ENCODE measurements around the gene KRIT1. TPM values are rescaled to one million over a fixed set of nuclear protein-coding genes. Genes with fewer than 3 reads are reported as not detected.

The KRIT1 gene
- total and polyA plus RNA-seq, 4 experiments from 2014 or later: 7.7 to 80.7 (median 43.7) TPM

GRCh38 chr7:92282221-92282814, 36.6 kb upstream of the KRIT1 start:
- Histone ChIP-seq H3K9me3 (ENCODE audit: control insufficient read depth in 1 of 2, low read length in 2 of 2) (no peaks in the 10 kb centered on the region), H3K27ac (ENCODE audit: low read depth, low read length) (no peak overlapping the region), H3K4me3 (ENCODE audit: low read length in 2 of 2) (no peak overlapping the region), H3K27me3 (ENCODE audit: insufficient read depth, low read length) (no peaks in the 10 kb centered on the region), H3K4me1 (ENCODE audit: insufficient read depth, low read length) (no peaks in the 10 kb centered on the region), H3K36me3 (ENCODE audit: insufficient read depth, low read length) (no peaks in the 10 kb centered on the region)
- Mint-ChIP-seq H3K27me3 (no peaks in the 10 kb centered on the region), H3K4me3 (no peak overlapping the region), H3K4me1 (peaks cover 2 to 21% (median 9%) of the 10 kb centered on the region in 4 donors), H3K36me3 (peaks cover 10 to 17% of the 10 kb centered on the region in 2 donors), H3K27ac (no peak overlapping the region), H3K9me3 (peaks cover 0 to 11% (median 5%) of the 10 kb centered on the region in 8 donors)
- DNase-seq: no peak
- intact Hi-C loops (cut with micrococcal nuclease): no loop called here
- CTCF ChIA-PET (ENCODE audit: partially characterized antibody): interaction anchor here (1.1 kb wide), 1 partner anchor 25 kb away, joined by 3 read pairs; no protein-coding TSS in a partner anchor
- POLR2A ChIA-PET (ENCODE audit: partially characterized antibody): no interaction called here

GRCh38 chr7:92281031-92281430, 35.3 kb upstream of the KRIT1 start:
- H3K4me1 Mint-ChIP-seq: peaks cover 1 to 10% (median 8%) of the 10 kb centered on the region in 4 donors
- POLR2A ChIA-PET (ENCODE audit: partially characterized antibody): no interaction called here
- no peak overlapping the region for H3K27ac ChIP-seq (ENCODE audit: low read depth, low read length)
- H3K4me1 ChIP-seq (ENCODE audit: insufficient read depth, low read length): no peaks in the 10 kb centered on the region
- no peaks in the 10 kb centered on the region for H3K27me3 Mint-ChIP-seq
- intact Hi-C loops (cut with micrococcal nuclease): no loop called here
- no peak overlapping the region for H3K4me3 Mint-ChIP-seq
- H3K27ac Mint-ChIP-seq: no peak overlapping the region
- no peaks in the 10 kb centered on the region for H3K27me3 ChIP-seq (ENCODE audit: insufficient read depth, low read length)
- H3K4me3 ChIP-seq (ENCODE audit: low read length in 2 of 2): no peak overlapping the region
- H3K36me3 Mint-ChIP-seq: peaks cover 10 to 21% of the 10 kb centered on the region in 2 donors
- H3K9me3 Mint-ChIP-seq: peaks cover 0 to 11% (median 5%) of the 10 kb centered on the region in 8 donors
- H3K36me3 ChIP-seq (ENCODE audit: insufficient read depth, low read length): no peaks in the 10 kb centered on the region
- no peaks in the 10 kb centered on the region for H3K9me3 ChIP-seq (ENCODE audit: control insufficient read depth in 1 of 2, low read length in 2 of 2)
- DNase-seq: no peak
- CTCF ChIA-PET (ENCODE audit: partially characterized antibody): no interaction called here

GRCh38 chr7:92279396-92280031, 33.8 kb upstream of the KRIT1 start:
- ChIA-PET CTCF (ENCODE audit: partially characterized antibody) (interaction anchor here (1.8 kb wide), 1 partner anchor 145 kb away, joined by 6 read pairs; no protein-coding TSS in a partner anchor), POLR2A (ENCODE audit: partially characterized antibody) (interaction anchor here (0.6 kb wide), 1 partner anchor 122 kb away, joined by 3 read pairs; no protein-coding TSS in a partner anchor)
- DNase-seq: no peak
- Mint-ChIP-seq H3K36me3 (peaks cover 14 to 21% of the 10 kb centered on the region in 2 donors), H3K9me3 (peaks cover 0 to 11% (median 5%) of the 10 kb centered on the region in 8 donors), H3K27me3 (no peaks in the 10 kb centered on the region), H3K27ac (no peak overlapping the region), H3K4me1 (peaks cover 1 to 8% (median 6%) of the 10 kb centered on the region in 4 donors), H3K4me3 (no peak overlapping the region)
- Histone ChIP-seq H3K36me3 (ENCODE audit: insufficient read depth, low read length) (no peaks in the 10 kb centered on the region), H3K27ac (ENCODE audit: low read depth, low read length) (no peak overlapping the region), H3K4me1 (ENCODE audit: insufficient read depth, low read length) (no peaks in the 10 kb centered on the region), H3K9me3 (ENCODE audit: control insufficient read depth in 1 of 2, low read length in 2 of 2) (no peaks in the 10 kb centered on the region), H3K27me3 (ENCODE audit: insufficient read depth, low read length) (no peaks in the 10 kb centered on the region), H3K4me3 (ENCODE audit: low read length in 2 of 2) (no peak overlapping the region)
- intact Hi-C loops (cut with micrococcal nuclease): no loop called here

- DNase-seq: no peak
- H3K4me1 Mint-ChIP-seq: peaks cover 3 to 12% (median 11%) of the 10 kb centered on the region in 4 donors
- no peak overlapping the region for H3K4me3 Mint-ChIP-seq
- no peaks in the 10 kb centered on the region for H3K4me1 ChIP-seq (ENCODE audit: insufficient read depth, low read length)
- intact Hi-C loops (cut with micrococcal nuclease): no loop called here
- no peak overlapping the region for H3K4me3 ChIP-seq (ENCODE audit: low read length in 2 of 2)
- ChIA-PET POLR2A (ENCODE audit: partially characterized antibody) (no interaction called here), CTCF (ENCODE audit: partially characterized antibody) (no interaction called here)
- H3K36me3 ChIP-seq (ENCODE audit: insufficient read depth, low read length): no peaks in the 10 kb centered on the region
- H3K9me3 ChIP-seq (ENCODE audit: control insufficient read depth in 1 of 2, low read length in 2 of 2): no peaks in the 10 kb centered on the region
- H3K36me3 Mint-ChIP-seq: peaks cover 17 to 29% of the 10 kb centered on the region in 2 donors
- no peaks in the 10 kb centered on the region for H3K27me3 Mint-ChIP-seq
- peaks cover 0 to 11% (median 5%) of the 10 kb centered on the region in 8 donors for H3K9me3 Mint-ChIP-seq
- no peak overlapping the region for H3K27ac Mint-ChIP-seq
- H3K27ac ChIP-seq (ENCODE audit: low read depth, low read length): no peak overlapping the region
- no peaks in the 10 kb centered on the region for H3K27me3 ChIP-seq (ENCODE audit: insufficient read depth, low read length)
These were observed 30.7 kb upstream of the KRIT1 start for GRCh38 chr7:92276460-92276864.

- H3K36me3 Mint-ChIP-seq: peaks cover 10 to 24% of the 10 kb centered on the region in 2 donors
- H3K4me3 Mint-ChIP-seq: no peak overlapping the region
- H3K27ac Mint-ChIP-seq: no peak overlapping the region
- Histone ChIP-seq H3K9me3 (ENCODE audit: control insufficient read depth in 1 of 2, low read length in 2 of 2) (no peaks in the 10 kb centered on the region), H3K36me3 (ENCODE audit: insufficient read depth, low read length) (no peaks in the 10 kb centered on the region), H3K27ac (ENCODE audit: low read depth, low read length) (no peak overlapping the region), H3K4me1 (ENCODE audit: insufficient read depth, low read length) (no peaks in the 10 kb centered on the region), H3K4me3 (ENCODE audit: low read length in 2 of 2) (no peak overlapping the region), H3K27me3 (ENCODE audit: insufficient read depth, low read length) (no peaks in the 10 kb centered on the region)
- no peak for DNase-seq
- intact Hi-C loops (cut with micrococcal nuclease): no loop called here
- POLR2A ChIA-PET (ENCODE audit: partially characterized antibody): no interaction called here
- peaks cover 0 to 9% (median 1%) of the 10 kb centered on the region in 8 donors for H3K9me3 Mint-ChIP-seq
- no peaks in the 10 kb centered on the region for H3K27me3 Mint-ChIP-seq
- CTCF ChIA-PET (ENCODE audit: partially characterized antibody): no interaction called here
- H3K4me1 Mint-ChIP-seq: peaks cover 2 to 12% (median 11%) of the 10 kb centered on the region in 4 donors
These were observed 29.6 kb upstream of the KRIT1 start for GRCh38 chr7:92275327-92275726.

- peaks cover 3 to 10% of the 10 kb centered on the region in 2 donors for H3K36me3 Mint-ChIP-seq
- H3K27ac Mint-ChIP-seq: no peak overlapping the region
- intact Hi-C loops (cut with micrococcal nuclease): no loop called here
- ChIA-PET CTCF (ENCODE audit: partially characterized antibody) (no interaction called here), POLR2A (ENCODE audit: partially characterized antibody) (interaction anchor here (1.4 kb wide), 1 partner anchor 23 kb away, joined by 3 read pairs; the partner anchor contains the start of genes ANKIB1 and KRIT1)
- Histone ChIP-seq H3K27me3 (ENCODE audit: insufficient read depth, low read length) (no peaks in the 10 kb centered on the region), H3K9me3 (ENCODE audit: control insufficient read depth in 1 of 2, low read length in 2 of 2) (no peaks in the 10 kb centered on the region), H3K4me1 (ENCODE audit: insufficient read depth, low read length) (no peaks in the 10 kb centered on the region), H3K4me3 (ENCODE audit: low read length in 2 of 2) (no peak overlapping the region), H3K27ac (ENCODE audit: low read depth, low read length) (no peak overlapping the region), H3K36me3 (ENCODE audit: insufficient read depth, low read length) (no peaks in the 10 kb centered on the region)
- no peak for DNase-seq
- H3K4me1 Mint-ChIP-seq: peaks cover 2 to 7% (median 5%) of the 10 kb centered on the region in 4 donors
- no peaks in the 10 kb centered on the region for H3K9me3 Mint-ChIP-seq
- H3K4me3 Mint-ChIP-seq: no peak overlapping the region
- H3K27me3 Mint-ChIP-seq: no peaks in the 10 kb centered on the region
These were observed 23.2 kb upstream of the KRIT1 start for GRCh38 chr7:92268921-92269320.

- DNase-seq: no peak
- intact Hi-C loops (cut with micrococcal nuclease): no loop called here
- Mint-ChIP-seq H3K27me3 (no peaks in the 10 kb centered on the region), H3K27ac (no peak overlapping the region), H3K4me1 (peaks cover 0 to 3% (median 2%) of the 10 kb centered on the region in 4 donors), H3K9me3 (no peaks in the 10 kb centered on the region), H3K4me3 (no peak overlapping the region), H3K36me3 (peaks cover 4 to 8% of the 10 kb centered on the region in 2 donors)
- ChIA-PET CTCF (ENCODE audit: partially characterized antibody) (no interaction called here), POLR2A (ENCODE audit: partially characterized antibody) (no interaction called here)
- Histone ChIP-seq H3K9me3 (ENCODE audit: control insufficient read depth in 1 of 2, low read length in 2 of 2) (no peaks in the 10 kb centered on the region), H3K27me3 (ENCODE audit: insufficient read depth, low read length) (no peaks in the 10 kb centered on the region), H3K4me1 (ENCODE audit: insufficient read depth, low read length) (no peaks in the 10 kb centered on the region), H3K36me3 (ENCODE audit: insufficient read depth, low read length) (no peaks in the 10 kb centered on the region), H3K4me3 (ENCODE audit: low read length in 2 of 2) (no peak overlapping the region), H3K27ac (ENCODE audit: low read depth, low read length) (no peak overlapping the region)
These were observed 20.9 kb upstream of the KRIT1 start for GRCh38 chr7:92266415-92267241.

All from CD4-positive, alpha-beta memory T cell (primary cell).